ELF-1 (cell line): Measurements from ENCODE around the gene THAP8.
"Not testable (repeated sequence)": the region's sequence is repeated elsewhere in the genome, so short reads cannot be mapped to it uniquely, and the experiment has no call there.

Source experiments
- DNase-seq: peaks from one replicate; pipeline ENCODE4 v3.0.0-alpha.2; 2016; ENCODE audit warnings: low read depth, low spot score

THAP8 gene

GRCh38 chr19:36068810-36069499 is 14.9 kb upstream of the THAP8 start:
- DNase-seq: not testable (repeated sequence)

GRCh38 chr19:36067681-36068080 is 13.6 kb upstream of the THAP8 start:
- DNase-seq: no peak

- DNase-seq: no peak
Observed at GRCh38 chr19:36064826-36065225, 10.7 kb upstream of the THAP8 start.

GRCh38 chr19:36061367-36061766 is 7.3 kb upstream of the THAP8 start:
- no peak for DNase-seq

- DNase-seq: peak; percentile 60
Observed at GRCh38 chr19:36060430-36060829, 6.3 kb upstream of the THAP8 start.

DNA sequence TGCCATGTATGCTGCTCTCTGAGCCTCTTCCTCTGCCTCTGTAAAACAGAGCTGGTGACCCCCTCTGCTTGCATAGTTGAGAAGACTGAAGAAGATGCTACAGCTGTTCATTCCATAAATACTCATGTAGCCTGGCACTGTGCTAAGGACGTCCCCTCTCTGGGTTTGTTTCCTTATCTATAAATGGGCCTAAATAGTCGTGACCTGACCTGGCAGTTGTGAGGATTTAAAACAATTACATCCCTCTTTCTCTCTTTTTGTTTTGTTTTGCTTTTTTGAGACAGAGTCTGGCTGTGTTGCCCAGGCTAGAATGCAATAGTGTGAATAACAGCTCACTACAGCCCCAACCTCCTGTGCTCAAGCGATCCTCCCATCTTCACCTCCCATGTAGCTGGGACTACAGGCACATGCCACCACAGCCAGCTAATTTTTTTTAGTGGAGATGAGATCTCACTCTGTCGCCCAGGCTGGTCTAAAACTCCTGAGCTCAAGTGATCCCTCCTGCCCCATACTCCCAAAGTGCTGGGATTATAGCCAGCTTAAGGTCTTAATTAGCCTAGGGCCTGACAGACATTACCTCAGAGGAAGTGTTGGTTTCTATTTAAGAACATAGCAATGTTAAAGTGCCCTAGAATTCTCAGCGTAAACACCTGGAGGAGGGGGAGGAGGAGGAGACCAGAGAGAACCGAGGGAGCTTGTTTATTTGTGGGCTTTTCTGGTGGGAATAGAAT is 5.3 kb upstream of the THAP8 start:
- DNase-seq: no peak

GRCh38 chr19:36058481-36059179 is 4.5 kb upstream of the THAP8 start:
- DNase-seq: no peak

DNA sequence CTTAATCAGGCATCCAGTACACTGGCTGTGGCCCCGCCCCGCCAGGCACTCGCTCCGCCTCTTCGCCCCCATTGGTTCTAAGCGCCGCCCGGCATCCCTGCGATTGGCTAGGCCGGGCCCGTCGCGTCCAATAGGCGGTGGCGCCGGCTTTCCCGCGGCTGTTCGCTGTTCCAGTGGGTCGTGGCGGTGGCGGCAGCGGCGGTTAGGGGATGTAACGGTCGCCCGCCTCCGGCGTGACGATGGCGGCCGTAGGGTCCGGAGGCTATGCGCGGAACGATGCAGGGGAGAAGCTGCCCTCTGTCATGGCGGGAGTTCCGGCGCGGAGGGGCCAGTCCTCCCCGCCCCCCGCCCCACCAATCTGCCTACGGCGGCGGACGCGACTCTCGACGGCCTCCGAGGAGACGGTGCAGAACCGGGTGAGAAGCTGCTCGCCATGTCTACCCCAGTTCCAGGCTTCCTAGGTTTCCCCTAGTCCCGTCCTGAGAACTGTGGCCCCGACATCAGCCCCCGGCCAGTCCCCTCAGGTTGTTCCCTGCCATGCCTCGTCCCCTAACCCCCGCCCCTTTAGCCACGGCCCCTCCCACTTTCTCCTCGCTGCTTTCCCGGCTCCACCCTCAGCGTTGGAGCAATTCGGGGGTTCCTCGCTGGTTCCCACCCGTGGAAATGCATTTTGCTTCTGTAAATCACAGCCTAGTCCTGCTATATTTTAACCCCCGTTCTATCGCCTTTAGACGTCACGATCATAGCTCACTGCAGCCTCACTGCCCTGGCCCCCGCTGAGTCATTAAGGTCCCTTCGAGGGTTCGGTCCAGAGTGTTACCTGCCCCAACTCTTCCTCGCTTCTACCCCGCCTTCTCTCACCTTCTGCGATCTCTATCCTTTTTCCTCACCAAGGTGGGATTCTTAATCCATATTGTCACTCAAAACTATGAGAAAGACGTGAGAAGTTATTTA is 925 bp upstream of the THAP8 start, which contains the start of gene WDR62:
Gene WDR62 (plus strand): TSS at position 165 of the 954 bp plus-strand sequence. CDS start 75 bp downstream, at position 240.
- DNase-seq: peak; percentile 97

DNA sequence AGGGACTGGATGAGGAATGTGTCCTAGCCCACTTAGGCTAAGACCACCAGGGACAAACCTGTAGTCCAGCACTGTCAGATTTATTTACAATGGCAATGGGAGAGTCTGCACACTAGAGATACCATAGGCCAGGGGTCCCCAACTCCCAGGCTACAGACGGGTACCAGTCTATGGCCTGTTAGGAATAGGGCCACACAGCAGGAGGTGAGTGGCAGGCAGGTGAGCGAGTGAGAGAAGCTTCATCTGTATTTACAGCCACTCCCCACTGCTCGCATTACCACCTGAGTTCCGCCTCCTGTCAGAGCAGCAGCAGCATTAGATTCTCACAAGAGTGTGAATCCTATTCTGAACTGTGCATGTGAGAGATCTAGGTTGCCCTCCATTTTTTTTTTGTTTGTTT is 2.4 kb downstream of the THAP8 start:
- DNase-seq: peak; percentile 39

GRCh38 chr19:36051236-36051635 is 2.8 kb downstream of the THAP8 start:
- DNase-seq: peak; percentile 72

DNA sequence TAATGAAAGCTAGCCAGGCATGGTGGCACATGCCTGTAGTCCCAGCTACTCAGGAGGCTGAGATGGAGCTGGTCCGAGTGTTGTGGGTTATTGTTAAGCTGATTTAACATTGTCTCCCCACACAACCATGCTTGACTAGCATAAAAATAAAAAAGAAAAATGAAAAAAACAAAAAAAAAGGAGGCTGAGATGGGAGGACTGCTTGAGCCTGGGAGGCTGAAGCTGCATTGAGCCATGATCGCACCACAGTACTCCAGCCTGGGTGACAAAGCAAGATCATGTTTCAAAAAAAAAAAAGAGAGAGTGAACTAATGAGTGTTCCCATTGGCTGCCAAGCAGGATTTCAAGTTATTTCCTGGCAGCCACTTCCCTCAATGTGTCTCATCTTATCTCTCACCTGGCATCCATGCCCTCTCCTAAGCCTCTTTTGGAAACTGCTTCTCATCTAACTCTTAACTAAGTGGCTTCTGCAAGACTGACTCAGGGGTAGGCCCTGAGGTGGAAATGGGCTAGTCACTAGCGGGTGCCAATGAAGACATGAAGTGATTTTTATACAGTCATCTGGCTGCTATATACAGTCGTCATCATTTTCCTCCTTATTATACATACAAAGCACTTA is 4.9 kb downstream of the THAP8 start:
- no peak for DNase-seq

DNA sequence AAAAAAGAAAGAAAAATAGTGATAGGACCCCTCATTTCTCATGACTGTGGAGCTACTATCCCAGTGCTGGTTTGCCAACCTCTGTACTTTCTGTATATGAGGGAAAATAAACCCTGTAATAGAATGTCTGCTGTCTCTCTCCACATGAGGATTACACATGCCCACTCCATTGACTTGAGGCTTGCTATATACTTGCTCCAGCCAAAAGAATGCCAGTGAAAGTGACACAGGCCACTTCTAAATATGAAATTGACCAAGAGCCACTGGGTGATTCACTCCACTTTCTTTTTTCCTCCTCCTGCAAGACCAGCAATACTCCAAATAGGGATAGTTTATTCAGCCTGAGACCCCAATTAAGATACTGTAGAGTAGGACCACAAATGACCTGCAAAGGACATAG is 6.2 kb downstream of the THAP8 start:
- DNase-seq: no peak

DNA sequence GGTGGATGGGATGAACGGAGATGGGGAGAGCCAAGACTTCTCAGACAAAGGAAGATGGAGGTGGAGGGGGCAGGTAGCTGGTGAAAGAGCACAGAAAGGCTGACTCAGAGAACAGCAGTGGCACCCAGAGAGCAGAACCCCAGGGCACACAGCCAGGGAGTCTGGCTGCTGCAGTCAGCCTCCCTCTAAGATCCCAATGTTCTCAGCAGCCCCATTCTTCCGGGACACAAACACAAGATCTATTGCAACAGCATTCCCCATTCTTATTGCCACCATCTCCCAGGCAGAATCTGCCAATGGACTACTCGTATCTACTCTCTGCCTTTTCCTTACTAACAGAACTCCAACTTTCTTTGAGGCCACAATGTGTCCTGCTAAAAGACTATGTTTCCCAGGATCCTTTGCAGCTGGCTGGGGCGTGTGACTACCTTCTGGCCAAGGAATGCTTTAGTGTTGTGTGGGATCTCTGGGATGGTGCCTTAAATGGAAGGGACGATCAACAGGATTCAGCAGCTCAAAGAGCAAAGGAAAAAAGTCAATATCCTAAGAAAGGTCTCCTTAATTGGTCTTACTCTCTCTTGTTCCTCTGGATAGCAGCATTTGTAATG is 7.5 kb downstream of the THAP8 start:
- DNase-seq: no peak

DNA sequence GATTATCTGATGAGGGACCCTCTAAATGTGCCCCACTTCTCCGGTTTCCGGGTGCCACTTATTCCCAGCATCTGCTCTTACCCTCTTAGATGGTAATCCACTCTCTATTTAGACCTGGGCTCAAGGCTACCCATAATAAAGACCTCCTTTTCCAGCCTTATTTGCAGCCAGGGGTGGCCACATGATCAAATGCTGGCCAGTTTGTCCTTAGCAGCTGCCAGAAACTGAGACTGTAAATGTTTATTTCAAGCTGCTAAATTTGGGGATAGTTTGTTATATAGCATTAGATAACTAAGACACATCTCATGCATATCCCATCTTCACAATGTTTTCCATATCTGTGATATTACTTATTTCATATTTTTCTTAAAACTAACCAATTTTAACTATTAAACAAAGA is 10.1 kb downstream of the THAP8 start:
- DNase-seq: no peak

- peak; percentile 24 for DNase-seq
Observed at GRCh38 chr19:36041831-36042230, 12.3 kb downstream of the THAP8 start.

DNA sequence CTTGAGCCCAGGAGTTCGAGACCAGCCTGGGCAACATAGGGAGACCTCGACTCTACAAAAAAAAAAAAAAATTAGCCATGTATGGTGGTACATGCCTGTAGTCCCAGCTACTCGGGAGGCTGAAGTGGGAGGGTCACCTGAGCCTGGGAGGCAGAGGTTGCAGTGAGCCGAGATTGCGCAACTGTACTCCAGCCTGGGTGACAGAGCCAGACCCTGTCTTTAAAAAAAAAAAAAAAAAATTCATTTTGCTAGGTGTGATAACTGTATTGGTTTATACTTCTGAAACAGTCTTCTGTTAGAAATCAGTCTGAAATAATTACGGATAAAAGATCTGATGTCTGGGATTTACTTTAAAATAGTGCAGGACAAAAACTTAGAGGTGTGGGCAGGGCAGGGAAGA is 13.0 kb downstream of the THAP8 start:
- not testable (repeated sequence) for DNase-seq

DNA sequence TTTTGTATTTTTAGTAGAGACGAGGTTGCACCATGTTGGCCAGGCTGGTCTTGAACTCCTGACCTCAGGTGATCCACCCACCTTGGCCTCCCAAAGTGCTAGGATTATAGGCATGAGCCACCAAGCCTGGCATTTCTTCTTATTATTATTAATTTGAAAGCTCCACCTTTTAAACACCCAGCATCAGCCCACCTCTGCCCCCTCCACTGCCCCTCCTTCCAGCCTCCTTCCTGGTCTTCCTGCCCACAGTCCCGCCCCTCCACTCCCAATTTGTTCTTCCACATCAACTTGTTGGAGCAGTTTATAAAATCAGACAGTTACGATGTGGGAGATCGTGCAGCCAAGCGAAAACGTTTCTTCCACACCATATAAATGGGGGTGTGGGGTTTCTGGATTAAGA is 13.6 kb downstream of the THAP8 start:
- no peak for DNase-seq

DNA sequence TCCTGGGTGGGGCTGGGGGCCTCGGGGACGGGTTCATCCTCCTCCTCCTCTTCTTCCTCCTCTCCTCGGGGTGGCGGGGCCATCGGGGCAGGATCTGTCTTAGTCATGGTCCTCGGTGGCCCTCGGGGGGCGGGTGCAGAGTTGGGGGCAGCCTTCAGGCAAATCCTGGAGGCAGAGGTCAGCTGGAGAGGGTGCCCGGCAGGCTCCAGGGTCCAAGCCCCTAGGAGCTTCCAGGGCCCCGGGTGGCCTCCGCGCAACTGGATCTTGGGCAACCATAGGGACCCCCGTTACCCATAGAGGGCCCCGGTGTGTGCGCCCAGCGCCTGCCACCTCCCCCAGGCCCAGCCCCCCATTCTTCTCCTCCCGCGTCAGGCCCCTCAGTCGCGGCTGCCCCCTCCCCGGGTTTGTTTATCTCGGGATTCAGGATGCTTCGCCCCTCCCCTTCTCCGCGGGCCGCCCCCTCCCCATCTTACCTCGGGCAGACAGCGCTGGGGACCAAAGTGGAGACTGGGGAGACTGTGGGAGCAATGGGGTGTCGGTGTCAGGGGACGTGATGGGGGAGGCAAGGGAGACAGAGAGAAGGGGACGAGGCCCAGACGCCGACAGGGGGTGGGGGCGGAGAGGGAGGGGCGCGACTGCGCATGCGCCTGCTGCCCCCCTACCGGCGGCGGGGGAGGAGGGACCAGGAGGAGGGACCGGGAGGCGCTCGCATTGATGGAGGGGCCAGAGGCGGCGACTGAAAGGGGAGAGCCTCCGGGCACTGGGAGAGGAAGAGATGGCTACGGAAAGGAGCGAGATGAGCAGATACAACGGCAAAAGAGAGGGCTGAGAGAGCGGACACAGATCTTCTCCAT is 21.6 kb downstream of the THAP8 start, which contains the start of gene CLIP3:
Gene CLIP3 (minus strand): TSS at position 623 of the 854 bp plus-strand sequence. CDS start 516 bp downstream, at position 107.
- DNase-seq: peak; percentile 69

DNA sequence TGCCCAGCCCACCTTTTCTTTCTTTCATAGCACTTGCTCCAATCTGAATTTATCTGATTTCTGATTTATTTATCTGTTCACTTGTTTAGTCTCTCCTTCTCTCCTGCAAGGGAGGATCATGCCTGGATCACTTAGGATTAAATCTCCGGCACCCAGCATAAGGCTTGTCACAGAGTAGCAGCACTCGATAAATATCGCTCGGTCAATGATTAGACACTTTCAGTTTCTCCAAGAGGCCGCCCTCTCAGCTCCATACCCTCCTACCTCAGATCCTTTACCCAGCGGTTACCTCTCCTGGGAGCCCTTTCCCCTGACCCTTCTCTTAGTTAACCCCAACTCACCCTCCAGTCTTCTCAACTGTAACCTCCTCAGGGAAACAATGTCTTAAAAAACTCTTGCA is 22.8 kb downstream of the THAP8 start:
- DNase-seq: no peak
